Activated CD4-positive, alpha-beta T cell treated with anti-CD3 and anti-CD28 coated beads, Interleukin-10, Interleukin-2, amounts not matched to agents 100 ng/mL and 50 ng/mL, durations not matched to agents 16 hours and 8 hours (primary cell): ENCODE results near the gene RARS1.

Experiments used
- DNase-seq: peaks from one replicate; pipeline ENCODE4 v3.0.0-alpha.2; 2020

RARS1 gene

DNA sequence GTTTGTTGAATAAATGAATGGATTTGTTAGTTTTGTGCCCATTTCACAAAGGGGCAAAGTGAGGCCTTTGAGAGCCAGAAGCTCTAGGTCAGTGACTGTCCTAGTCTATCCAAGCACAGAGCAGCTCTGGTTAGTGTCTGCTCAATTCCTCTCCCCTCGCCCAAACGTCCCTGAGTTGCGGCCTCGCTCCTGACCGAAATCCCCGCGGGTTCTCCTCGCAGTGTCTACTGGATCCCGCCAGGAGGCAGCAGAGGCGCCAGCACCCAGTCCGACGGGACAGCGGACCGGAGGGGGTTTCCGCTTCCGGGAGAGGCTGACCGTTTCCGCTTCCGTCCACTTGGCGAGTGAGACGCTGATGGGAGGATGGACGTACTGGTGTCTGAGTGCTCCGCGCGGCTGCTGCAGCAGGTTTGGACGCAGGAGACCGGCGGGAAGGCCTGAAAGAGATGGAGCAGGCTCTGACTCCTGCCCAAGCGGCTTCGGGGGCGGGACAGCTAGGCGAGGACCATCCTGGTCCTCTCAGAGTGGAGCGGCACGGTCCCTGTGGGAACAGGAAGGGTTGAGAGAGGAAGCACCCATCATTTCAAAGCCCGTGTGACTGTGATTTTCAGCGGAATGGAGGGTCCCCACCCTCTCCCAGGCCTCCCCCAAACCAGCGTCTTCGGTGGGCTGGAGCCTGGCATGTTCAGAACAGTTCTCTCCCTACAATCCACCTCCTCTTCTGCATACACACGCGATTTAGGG, at the start of gene RARS1:
RARS1 (plus strand) TSS at position 336 of the 744 bp plus-strand sequence; CDS start at position 364, 28 bp downstream.
- peak; percentile 95 for DNase-seq

DNA sequence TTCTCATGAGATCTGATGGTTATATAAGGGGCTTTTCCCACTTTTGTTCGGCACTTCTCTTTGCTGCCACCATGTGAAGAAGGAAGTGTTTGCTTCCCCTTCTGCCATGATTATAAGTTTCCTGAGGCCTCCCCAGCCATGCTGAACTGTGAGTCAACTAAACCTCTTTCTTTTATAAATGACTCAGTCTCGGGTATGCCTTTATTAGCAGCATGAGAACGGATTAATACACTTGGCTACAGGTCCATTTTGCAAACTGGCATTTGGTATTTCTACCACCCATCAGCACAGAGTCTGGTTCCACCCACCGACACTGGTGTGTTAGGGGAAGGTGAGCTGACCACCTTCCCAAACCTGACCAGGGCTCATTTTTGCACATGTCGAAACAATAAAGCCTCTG, 47.9 kb upstream of the RARS1 start:
- DNase-seq = no peak

DNA sequence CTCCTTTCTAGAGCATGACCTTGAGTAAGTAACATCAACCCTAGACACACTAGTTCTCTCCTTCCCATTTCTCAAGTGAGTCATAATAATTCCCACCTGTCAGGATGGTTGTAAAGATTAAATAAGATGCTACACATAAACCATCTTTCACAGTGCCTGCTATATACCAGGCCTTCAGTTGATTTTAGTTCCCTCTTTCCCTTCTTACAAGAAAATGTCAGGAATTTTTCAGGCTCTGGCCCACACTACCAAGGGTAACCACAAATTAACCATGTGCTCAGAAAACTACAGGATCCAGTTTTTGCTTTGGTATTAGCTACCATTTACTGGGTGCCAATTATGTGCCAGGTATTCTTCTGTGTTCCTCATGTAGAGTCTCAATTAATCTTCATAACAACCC, 42.7 kb upstream of the RARS1 start:
- DNase-seq = no peak

DNA sequence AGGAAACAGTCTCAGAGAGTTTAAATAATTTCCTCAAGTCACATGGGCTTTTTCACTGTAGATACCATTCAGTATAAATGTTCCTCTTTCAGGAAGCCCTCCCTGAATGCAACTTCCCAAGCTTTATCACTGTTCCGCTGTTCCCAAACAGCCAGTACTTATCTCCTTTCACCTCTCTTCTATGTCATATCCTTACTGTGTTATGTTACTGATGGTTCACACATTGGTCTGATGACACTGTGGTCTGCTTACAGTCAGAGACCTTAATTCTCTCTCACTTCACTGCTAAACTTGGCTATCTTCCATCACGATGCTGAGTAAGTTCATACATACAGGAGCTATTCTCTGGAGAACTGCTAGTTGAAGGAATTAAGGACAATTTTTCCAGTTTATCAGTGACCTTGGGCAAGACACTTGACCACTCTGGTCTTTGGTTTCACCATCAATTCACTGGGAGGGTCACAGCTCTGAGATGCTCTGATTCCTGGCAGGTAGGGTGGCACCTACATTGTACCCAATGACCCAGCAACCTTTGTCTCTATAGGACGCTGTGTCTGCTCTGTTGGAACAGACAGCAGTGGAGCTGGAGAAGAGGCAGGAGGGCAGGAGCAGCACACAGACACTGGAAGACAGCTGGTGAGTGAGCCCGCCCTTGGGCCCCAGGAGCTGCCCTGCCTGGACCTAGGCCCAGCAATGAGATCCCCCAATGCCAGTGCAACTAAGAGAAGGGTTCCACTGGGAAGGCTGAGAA, 42.1 kb upstream of the RARS1 start:
- DNase-seq = no peak

DNA sequence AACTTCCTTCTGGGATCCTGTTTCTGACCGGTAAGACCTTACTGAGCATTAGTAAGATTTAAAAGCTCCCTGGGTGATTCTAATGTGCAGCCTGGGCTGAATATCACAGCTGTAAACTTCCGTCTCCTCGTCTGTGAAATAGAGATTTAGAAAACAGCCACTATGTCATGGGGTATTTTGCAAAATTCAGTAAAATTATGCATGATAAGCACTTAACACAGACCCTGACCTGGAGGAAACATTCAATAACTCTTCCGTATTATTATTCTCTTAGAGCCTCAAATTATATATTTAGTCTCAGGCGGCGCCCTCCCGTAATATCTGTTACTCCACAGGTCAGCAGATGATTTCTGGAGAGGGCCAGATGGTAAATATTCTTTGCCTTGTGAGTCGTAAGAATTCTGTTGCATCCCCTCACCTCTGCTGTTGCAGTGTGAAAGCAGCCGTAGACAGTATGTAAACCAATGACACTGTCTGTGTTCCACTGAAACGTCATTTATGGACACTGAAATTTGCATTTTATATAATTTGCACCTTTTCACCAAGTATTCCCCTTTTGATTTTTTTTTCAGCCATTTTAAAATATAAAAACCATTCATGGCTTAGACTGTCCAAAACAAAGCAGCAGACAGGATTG, 39.2 kb upstream of the RARS1 start:
- DNase-seq = no peak

DNA sequence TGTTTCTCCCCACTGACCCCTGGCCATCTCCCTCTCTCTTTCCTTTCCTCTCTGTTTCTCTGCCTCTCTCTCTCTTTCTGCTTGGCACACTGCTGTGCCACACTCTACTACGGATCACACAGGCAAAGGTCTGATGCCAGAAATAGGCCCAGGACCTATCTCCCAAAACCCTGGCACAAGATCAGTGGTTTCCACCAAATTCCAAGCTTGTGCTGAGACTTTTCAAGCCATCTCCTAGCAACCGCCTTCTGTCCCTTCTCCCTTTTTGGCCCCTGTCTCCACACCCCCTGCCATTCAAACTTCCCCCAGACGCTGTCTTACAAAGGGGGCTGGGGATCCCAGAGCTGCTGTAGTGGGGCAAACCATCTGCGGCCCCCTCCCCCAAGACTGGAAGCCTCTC, 38.5 kb upstream of the RARS1 start:
- DNase-seq = no peak

DNA sequence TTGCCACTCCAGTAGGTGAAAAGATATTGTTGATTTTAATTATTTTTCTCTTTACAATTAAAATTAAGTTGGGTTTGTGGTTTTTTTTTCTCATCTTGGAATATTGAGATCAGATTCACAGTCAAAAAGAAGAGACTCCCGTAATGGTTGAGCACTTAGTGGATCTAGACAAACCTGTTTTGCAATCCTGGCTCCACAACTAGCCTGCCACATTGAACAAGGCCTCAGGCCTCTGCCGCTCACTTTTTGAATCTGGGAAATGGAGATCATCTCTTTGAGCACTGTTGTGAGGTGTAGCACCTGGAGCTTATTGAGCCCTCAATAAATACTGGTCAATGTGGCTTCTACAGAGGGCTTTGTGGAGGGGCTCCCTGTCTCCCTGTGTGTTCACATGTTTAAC, 37.1 kb upstream of the RARS1 start:
- DNase-seq = no peak

DNA sequence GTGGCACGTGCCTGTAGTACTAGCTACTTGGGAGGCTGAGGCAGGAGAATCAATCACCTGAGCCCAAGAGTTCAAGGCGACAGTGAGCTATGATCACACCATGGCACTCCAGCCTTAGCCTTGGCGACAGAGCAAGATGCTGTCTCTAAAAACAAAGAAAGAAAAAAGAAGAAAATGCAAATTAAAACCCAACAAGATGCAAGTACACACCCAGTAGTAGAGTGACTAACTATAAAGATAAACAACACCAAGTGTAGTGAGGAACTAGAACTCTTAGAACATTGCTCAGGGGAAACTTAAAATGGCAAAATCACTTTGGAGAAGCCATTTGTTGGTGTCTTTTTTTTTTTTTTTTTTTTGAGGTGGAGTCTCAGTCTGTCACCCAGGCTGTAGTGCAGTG, 34.7 kb upstream of the RARS1 start:
- DNase-seq = no peak

DNA sequence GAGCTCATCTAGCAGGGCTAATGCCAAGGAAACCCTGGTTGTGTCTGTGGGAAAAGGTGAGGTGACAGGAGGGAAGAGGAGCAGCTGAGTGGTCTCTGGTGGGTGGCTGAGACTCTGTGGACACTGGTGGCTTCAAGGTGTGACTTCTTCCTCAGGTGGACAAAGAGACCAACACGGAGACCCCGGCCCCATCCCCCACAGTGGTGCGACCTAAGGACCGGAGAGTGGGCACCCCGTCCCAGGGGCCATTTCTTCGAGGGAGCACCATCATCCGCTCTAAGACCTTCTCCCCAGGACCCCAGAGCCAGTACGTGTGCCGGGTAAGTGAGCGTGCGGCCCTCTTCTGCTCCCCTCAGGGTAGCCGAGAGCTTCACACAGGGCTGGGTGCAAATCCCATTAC, 31.1 kb upstream of the RARS1 start:
- DNase-seq = no peak

DNA sequence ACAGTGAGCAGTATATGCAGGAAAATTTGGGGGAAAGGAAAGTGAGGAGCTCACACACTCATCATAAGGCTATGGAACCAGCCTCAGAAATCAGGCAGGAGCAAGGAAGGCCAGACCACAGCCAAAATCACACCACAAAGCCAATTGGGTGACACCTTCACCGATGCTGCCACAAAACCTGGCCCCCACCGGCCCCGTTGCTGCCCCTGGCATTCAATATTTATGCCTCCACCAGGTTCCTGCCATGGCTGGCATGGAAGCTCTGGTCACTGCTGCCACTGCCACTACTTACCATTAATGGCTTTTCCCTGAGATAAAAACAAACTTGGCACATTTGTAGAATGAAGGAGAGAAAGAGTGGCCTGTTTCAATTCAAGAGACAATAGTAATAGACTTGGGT, 28.7 kb upstream of the RARS1 start:
- no peak for DNase-seq

DNA sequence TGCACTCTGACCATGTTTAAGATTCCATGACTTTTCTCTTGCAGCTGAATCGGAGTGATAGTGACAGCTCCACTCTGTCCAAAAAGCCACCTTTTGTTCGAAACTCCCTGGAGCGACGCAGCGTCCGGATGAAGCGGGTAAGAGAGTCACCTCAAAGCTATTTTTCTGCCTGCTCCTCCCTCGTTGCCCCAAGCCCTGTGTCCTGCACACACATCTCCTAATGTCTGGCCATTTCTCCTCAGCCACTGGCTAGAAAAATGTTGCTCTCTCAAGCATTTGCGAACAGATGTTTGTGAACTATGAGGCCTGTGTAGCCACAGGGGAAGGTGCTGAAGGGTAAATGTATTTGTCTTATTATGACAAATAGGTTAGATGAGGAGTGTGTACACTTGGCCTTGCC, 25.7 kb upstream of the RARS1 start:
- DNase-seq = no peak

DNA sequence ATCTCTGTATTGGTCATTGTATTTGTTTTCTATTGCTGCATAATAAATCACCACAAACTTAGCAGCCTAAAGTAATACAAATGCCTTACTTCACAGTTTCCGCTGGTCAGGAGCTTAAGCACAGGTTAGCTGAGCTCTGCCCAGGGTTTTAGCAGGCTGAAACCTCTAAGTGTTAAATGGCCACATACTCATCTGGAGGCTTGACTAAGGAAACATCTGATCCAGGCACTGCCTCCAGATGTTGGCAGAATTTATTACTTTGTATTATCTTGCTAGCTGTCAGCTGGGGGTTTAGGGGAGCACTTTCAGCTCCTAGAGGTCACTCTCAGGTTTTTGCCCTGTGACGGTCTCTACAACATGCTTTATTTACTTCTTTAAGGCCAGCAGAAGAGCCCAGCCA, 23.2 kb upstream of the RARS1 start:
- DNase-seq = no peak

DNA sequence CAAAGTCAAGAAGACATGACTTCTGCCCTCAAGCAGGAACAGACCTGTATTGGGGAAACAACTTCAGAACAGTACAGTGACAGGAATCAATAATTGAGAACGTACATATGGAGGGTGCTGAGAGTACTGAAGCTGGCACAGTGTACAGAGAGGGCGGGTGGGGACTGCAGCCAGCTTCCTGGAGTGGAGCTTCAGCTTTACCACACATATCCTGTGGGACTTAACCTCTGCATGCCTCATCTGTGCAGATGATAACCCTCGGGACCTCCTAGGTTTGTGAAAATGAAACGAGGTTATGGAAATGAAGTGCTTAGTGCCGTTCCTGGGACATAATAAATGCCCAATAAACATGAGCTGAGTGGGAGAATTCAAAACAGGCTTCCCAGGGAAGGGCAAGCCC, 22.1 kb upstream of the RARS1 start:
- DNase-seq = no peak

DNA sequence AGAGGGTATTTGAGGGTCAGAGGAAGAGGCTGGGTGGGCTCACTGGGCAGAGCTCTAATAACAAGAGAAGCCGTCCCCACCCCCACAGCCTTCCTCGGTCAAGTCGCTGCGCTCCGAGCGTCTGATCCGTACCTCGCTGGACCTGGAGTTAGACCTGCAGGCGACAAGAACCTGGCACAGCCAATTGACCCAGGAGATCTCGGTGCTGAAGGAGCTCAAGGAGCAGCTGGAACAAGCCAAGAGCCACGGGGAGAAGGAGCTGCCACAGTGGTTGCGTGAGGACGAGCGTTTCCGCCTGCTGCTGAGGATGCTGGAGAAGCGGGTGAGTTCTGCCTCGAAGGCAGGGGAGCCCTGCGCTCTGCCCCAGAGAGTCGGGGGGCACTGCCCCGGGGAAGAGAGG, 21.6 kb upstream of the RARS1 start:
- no peak for DNase-seq

DNA sequence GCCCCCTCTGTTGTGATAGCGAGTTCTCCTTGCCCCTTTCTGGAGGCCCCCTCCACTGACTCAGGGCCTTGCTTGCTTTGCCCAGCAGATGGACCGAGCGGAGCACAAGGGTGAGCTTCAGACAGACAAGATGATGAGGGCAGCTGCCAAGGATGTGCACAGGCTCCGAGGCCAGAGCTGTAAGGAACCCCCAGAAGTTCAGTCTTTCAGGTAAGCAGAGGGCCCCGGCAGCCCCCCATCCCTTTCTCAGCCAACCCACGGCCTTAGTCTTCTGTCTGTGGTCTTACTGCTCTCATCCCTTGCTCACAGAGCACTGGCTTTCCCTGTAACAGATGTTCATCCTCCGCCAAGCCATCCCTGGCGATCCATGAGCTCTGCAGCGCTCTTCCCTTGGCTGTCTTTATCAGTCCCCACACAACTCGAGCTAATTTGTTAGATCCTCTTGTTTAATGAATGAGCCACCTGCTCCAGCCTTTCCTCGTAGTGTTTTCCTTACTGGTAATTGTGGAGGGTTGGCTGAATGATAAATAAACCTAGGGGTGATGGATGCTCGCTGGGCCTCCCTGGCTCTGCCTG, 18.4 kb upstream of the RARS1 start:
- no peak for DNase-seq

DNA sequence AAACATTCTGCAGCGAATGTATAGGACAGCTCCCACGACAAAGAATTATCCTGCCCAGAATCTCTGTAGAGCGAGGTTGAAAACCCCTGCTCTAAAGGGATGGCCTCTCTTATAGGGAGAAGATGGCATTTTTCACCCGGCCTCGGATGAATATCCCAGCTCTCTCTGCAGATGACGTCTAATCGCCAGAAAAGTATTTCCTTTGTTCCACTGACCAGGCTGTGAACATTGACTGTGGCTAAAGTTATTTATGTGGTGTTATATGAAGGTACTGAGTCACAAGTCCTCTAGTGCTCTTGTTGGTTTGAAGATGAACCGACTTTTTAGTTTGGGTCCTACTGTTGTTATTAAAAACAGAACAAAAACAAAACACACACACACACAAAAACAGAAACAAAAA, 17.4 kb upstream of the RARS1 start:
- no peak for DNase-seq

DNA sequence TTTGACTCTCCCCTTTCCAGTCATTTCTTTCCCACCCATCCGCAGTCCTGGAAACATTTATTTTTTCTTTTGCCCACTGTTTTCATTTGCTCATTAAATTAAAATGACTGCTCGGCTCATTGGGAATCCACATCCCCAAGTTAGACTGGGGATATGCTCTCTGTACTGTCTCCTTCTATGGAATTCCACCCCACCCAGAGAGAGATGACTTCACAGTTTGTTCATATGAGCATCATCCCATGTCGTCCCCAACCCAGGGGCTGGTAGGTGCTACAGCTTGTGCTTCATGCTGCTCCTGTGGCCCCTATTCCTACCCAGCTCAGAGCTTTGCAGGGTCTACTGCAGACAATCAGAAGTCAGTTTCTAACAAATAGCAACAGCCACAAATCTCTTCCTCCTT, 16.5 kb upstream of the RARS1 start:
- DNase-seq = no peak

DNA sequence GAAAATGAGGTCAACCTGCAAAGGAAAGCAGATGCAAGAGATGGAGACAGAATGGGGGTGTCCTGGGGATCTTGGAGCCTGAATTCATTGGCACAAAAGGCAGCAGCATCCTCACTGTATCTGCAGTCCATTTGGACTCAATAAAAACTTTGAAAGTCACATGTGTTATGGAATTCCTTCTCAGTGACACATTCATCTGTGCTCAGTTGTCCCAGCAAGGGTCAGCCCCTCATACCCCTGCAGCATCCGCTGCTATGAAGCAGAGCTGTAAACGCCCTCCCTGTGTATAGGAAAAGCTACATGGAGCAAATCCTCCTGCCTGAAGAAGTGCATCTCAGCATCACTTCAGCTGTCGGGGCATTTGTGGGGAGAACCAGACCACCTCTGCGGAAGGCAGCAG, 14.5 kb upstream of the RARS1 start:
- no peak for DNase-seq

DNA sequence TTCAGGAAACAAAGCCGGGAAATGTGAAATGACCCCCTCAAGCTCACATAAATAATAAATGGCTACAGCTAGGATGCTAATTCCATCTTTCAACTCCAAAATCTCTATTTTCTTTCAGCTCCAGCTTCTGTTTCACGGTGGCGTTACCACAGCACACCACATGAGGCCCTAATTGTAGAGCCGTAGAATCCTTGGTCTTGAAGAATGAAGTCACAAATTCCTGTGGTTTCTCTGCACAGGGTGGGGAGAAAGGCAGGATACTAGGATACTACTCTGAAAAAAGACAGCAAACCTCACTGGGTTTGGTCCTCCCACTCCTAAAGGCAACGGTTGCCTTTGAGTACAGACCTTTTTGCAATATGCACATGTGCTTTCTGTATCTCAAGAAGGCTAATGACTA, 13.9 kb upstream of the RARS1 start:
- DNase-seq = no peak

DNA sequence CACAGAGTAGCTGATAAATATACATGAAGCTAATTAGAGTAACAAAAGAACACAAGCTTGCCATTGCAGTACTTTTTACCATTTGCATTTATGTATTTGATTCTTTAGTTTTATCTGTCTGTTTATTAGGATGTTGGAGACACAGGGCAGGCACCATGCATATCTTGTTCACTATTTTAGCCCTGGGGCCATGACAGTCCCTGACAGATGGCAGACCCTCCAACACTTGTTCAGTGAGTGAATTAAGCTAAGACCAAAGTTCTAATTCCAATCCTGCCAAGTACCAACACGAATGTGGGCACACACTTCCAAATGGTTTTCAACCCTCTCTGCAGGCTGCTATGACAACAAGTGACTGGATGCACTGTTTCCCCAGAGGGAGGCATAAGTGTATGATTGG, 12.0 kb upstream of the RARS1 start:
- DNase-seq = no peak

DNA sequence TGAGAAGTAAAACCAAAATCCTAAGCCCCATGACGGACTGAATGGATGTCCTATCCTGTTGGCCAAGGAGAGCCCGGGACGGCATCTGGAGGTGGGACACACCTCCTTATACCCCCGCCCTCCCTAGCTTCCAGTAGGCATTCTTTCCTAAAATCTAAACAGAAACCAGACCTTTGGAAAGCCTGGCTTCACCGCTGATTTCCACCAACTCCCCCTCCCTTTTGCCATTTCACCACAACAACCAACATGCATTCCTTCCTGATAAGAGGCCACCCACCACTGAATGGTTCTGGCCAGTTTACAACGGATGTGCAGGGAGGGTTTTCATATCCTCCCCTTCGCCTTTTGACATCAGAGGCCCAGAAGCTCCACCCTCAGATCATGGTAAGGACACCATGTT, 9.2 kb upstream of the RARS1 start:
- no peak for DNase-seq

DNA sequence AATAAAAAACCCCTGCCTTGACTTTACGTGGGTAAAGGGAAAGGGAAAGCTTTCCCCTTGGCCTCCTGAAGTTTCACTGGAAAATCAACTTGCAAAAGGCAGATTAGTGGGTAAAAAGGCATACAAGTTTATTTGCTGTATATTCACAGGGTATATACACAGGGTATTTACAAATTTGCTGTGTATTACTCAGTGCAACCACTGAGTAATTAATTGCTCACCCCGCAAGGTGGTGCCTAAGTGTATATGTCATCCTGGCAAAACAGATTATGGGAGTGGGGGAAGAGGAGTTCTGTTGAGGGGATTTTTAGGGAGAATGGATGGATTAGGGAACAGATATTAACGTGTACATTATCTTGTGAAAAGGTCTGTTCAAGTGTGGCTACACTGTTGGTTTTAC, 7.1 kb upstream of the RARS1 start:
- DNase-seq = no peak

DNA sequence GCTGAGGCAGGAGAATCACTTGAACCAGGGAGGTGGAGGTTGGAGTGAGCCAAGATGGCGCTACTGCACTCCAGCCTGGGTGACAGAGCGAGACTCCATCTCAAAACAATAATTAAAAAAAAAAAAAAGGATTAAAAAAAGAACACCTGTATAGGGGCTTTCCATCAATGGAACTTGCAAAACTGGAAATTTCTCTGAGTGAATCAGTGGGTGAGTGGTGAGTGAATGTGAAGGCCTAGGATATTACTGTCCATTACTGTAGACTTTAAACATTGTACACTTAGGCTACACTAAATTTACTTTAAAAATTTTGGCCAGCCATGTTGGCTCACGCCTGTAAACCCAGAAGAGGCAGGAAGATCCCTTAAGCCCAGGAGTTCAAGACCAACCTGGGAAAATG, 5.7 kb upstream of the RARS1 start:
- DNase-seq = no peak

DNA sequence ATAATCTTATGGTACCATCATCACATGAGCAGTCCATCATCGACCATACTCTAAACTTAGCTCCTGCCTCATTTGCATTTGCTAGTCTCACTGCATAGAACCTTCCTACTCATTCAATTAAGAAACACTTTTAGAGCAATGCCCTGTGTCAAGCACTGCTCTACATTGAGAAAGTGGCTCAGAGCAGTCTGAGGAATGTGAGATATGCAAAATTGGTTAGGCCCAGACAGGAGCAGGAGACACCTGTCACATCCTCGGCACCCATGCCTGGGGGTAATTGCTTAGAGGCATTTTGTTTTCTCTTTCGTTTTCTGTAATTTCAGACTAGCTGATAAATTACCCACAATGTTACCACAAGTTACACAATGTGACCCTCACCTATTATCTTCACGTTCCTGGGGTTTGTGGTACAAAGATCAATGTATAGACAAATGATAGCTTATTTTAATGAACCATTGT, 4.9 kb upstream of the RARS1 start:
- DNase-seq = peak; percentile 34
